Neutrophil (primary cell): ENCODE data around the gene COX18.

ENCODE experiments used
- H3K27ac ChIP-seq: fragments of 200-600 bp; sonication (generic); 2 replicates; pipeline ENCODE4 v1.5.1; 2016; ENCODE audit warnings: mild to moderate bottlenecking, moderate library complexity
- H3K27me3 ChIP-seq: fragments of 200-600 bp; sonication (generic); 2 replicates; pipeline ENCODE4 v1.6.0; 2016; ENCODE audit warnings: mild to moderate bottlenecking
- H3K36me3 ChIP-seq: fragments of 200-600 bp; sonication (generic); 2 replicates; pipeline ENCODE4 v1.5.1; 2017
- H3K4me1 ChIP-seq, 2 experiments: fragments of 200-600 bp in 1 of 2; sonication (generic) in 1 of 2; 1 replicate in 1 of 2; 2 replicates in 1 of 2; pipeline versions ENCODE4 v1.5.1 to v1.6.1; 2013 to 2016; ENCODE audit warnings: low read depth in 1 of 2, low read length in 1 of 2, mild to moderate bottlenecking in 1 of 2, moderate library complexity in 1 of 2; ENCODE audit not compliant: control insufficient read depth in 1 of 2, insufficient read depth in 1 of 2
- H3K4me3 ChIP-seq, 2 experiments: fragments of 200-600 bp in 1 of 2; sonication (generic) in 1 of 2; 1 replicate in 1 of 2; 2 replicates in 1 of 2; pipeline ENCODE4 v1.5.1; 2013 to 2016; ENCODE audit warnings: low read depth in 1 of 2, low read length in 1 of 2, mild to moderate bottlenecking in 1 of 2, moderate library complexity in 1 of 2
- H3K9me3 ChIP-seq: fragments of 200-600 bp; sonication (generic); 2 replicates; pipeline ENCODE4 v1.5.1; 2016
- CTCF ChIP-seq: fragments of 200-600 bp; sonication (generic); IDR thresholded peaks from 2 replicates; pipeline ENCODE4 v1.5.1; 2016; ENCODE audit warnings: antibody characterized with exemption

COX18 gene

GRCh38 chr4:73069338-73070073, at the start of gene COX18:
TSS of gene COX18 (minus strand) at chr4:73069716. CDS start at chr4:73069649, 67 bp downstream.
- no peaks in the 10 kb centered on the region for H3K9me3 ChIP-seq
- no peaks in the 10 kb centered on the region for H3K27me3 ChIP-seq
- H3K36me3 ChIP-seq: peaks cover 9% of the 10 kb centered on the region
- H3K27ac ChIP-seq: peak within 1 kb of the TSS; percentile 94
- peaks cover 20 to 22% of the 10 kb centered on the region in 2 experiments for H3K4me1 ChIP-seq
- peak within 1 kb of the TSS; percentile 86 to 88 for H3K4me3 ChIP-seq
- TF ChIP-seq CTCF: no peak

- H3K4me3 ChIP-seq: no peak overlapping the region
- no peaks in the 10 kb centered on the region for H3K27me3 ChIP-seq
- peaks cover 36% of the 10 kb centered on the region for H3K36me3 ChIP-seq
- no peak for TF ChIP-seq CTCF
- no peak overlapping the region for H3K27ac ChIP-seq
- H3K9me3 ChIP-seq: no peaks in the 10 kb centered on the region
- H3K4me1 ChIP-seq: no peaks in the 10 kb centered on the region
These were observed 40.0 kb upstream of the COX18 start for GRCh38 chr4:73109493-73109892.

GRCh38 chr4:73104695-73105094, 35.2 kb upstream of the COX18 start:
- Histone ChIP-seq H3K36me3 (peaks cover 38% of the 10 kb centered on the region), H3K27ac (no peak overlapping the region), H3K4me1 (no peaks in the 10 kb centered on the region), H3K9me3 (no peaks in the 10 kb centered on the region), H3K27me3 (no peaks in the 10 kb centered on the region), H3K4me3 (no peak overlapping the region)
- TF ChIP-seq CTCF: no peak

DNA sequence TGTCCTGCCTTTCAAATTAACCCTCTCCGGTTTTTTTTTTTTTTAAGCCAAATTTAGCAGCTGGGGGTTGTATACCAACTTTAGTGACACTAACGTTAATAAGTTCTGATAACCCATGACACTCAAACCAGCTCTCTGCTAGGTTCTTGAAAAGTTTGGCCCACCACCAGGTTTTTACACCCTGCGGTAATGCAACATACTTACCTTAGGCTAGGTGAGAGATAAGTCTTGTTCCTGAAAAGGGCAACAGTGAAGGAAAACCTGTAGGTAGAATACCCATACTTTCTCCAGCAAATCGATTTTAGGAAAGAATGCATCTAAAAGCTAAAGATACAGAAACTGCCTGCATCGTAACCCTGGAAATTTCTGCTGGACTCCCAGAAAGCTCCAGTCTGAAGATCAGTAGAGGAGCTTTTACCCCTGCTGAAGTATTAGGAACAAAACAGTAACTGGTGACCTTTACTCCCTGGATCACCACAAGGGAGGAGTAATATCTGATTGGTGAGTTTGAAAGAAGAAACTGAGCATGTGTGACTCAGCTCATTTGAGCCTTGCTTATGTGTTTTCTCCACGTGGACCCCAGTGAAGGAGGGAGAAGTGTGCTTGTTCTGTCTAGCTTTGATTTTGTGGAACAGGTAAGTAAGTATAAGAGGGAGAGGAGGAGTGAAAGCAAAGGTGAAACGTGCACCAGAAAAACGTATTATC, 34.4 kb upstream of the COX18 start:
- no peak overlapping the region for H3K4me3 ChIP-seq
- H3K27ac ChIP-seq: no peak overlapping the region
- H3K27me3 ChIP-seq: no peaks in the 10 kb centered on the region
- no peak for TF ChIP-seq CTCF
- H3K9me3 ChIP-seq: no peaks in the 10 kb centered on the region
- peaks cover 45% of the 10 kb centered on the region for H3K36me3 ChIP-seq
- H3K4me1 ChIP-seq: no peaks in the 10 kb centered on the region

DNA sequence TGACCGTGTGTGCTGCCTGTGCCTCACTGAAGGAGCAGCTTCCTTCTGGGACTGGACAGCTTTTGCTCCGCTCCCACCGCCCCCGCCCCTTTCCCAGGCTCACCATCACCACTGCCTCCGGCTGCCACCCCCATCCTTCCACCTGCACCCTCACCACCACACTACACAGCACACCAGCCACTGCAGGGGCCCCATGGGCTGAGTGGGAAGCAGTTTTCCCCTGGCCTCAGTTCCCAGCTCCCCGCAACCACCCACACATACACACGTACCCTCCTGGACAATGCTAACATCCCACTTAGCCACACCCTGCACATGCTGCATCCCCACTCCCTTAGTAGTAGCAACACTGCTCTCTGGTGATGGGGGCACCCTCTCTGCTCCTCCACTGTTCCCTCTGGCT, 29.6 kb upstream of the COX18 start:
- Histone ChIP-seq H3K9me3 (no peaks in the 10 kb centered on the region), H3K27ac (no peak overlapping the region), H3K4me3 (no peak overlapping the region), H3K36me3 (peaks cover 66% of the 10 kb centered on the region), H3K27me3 (no peaks in the 10 kb centered on the region), H3K4me1 (no peaks in the 10 kb centered on the region)
- no peak for TF ChIP-seq CTCF
